OCI-LY7 (cell line): ENCODE data around the gene APLP1. TPM values are rescaled to one million over a fixed set of nuclear protein-coding genes. Genes with fewer than 3 reads are reported as not detected.

Experiments used
- BruUV-seq: library from RNA; stranded (reverse); fragments of 400-500 nt; replicated peaks from 2 replicates; lab custom pipeline; 2021; lab: Mats Ljungman, UMichigan
- CTCF ChIA-PET: fragments of 300-600 bp; sonication (Branson Sonifier 250); formaldehyde crosslinking; loops from one replicate; lab custom pipeline; 2022; ENCODE audit warnings: antibody characterized with exemption; ENCODE audit not compliant: unreplicated experiment; lab: Charles Lee
- POLR2A ChIA-PET: fragments of 300-600 bp; sonication (Branson Sonifier 250); formaldehyde crosslinking; loops from one replicate; lab custom pipeline; 2022; ENCODE audit warnings: antibody characterized with exemption; lab: Charles Lee
- DNase-seq: peaks from one replicate; pipeline ENCODE4 v3.0.0-alpha.2; 2015; ENCODE audit warnings: low spot score
- H2AFZ ChIP-seq: fragments of 200-600 bp; sonication (generic), shearing (Covaris generic); 2 replicates; pipeline ENCODE4 v1.6.1; 2014; ENCODE audit warnings: mild to moderate bottlenecking, antibody characterized with exemption, low read length, moderate library complexity
- H3K27ac ChIP-seq: fragments of 200-600 bp; sonication (generic); 2 replicates; pipeline ENCODE4 v1.5.1; 2014; ENCODE audit warnings: mixed run types, low read depth, mild to moderate bottlenecking, moderate library complexity, low read length, inconsistent platforms; ENCODE audit not compliant: poor library complexity, severe bottlenecking
- H3K36me3 ChIP-seq: fragments of 200-600 bp; sonication (generic); 2 replicates; pipeline ENCODE4 v1.6.1; 2014; ENCODE audit warnings: mild to moderate bottlenecking, antibody characterized with exemption, low read length, moderate library complexity, mixed read lengths; ENCODE audit not compliant: insufficient read depth
- H3K4me1 ChIP-seq: fragments of 200-600 bp; sonication (generic); 2 replicates; pipeline ENCODE4 v1.5.1; 2014; ENCODE audit warnings: mild to moderate bottlenecking, low read length; ENCODE audit not compliant: insufficient read depth, poor library complexity, severe bottlenecking
- H3K4me2 ChIP-seq: fragments of 200-600 bp; sonication (generic); 2 replicates; pipeline ENCODE4 v1.6.1; 2014; ENCODE audit warnings: mild to moderate bottlenecking, low read length
- H3K4me3 ChIP-seq: fragments of 200-600 bp; sonication (generic); 2 replicates; pipeline ENCODE4 v1.5.1; 2014; ENCODE audit warnings: mild to moderate bottlenecking, low read depth, low read length; ENCODE audit not compliant: poor library complexity, severe bottlenecking
- H3K79me2 ChIP-seq: fragments of 200-600 bp; sonication (generic); 2 replicates; pipeline ENCODE4 v1.6.1; 2016; ENCODE audit warnings: low read depth, mild to moderate bottlenecking, low read length, moderate library complexity, mixed read lengths; ENCODE audit not compliant: insufficient read depth
- H3K9me2 ChIP-seq: fragments of 200-600 bp; sonication (generic); 2 replicates; pipeline ENCODE4 v1.6.1; 2016; ENCODE audit warnings: mild to moderate bottlenecking, low read length, mixed read lengths; ENCODE audit not compliant: insufficient read depth
- H3K9me3 ChIP-seq: fragments of 200-600 bp; sonication (generic); 2 replicates; pipeline ENCODE4 v1.6.1; 2014; ENCODE audit warnings: mild to moderate bottlenecking, mixed run types, low read length, mixed read lengths
- H4K20me1 ChIP-seq: fragments of 200-600 bp; sonication (generic); 2 replicates; pipeline ENCODE4 v1.6.1; 2014; ENCODE audit warnings: mild to moderate bottlenecking, antibody characterized with exemption, low read length, moderate library complexity, mixed read lengths; ENCODE audit not compliant: insufficient read depth
- EZH2phosphoT487 ChIP-seq: fragments of 200-600 bp; sonication (generic); IDR thresholded peaks from 2 replicates; pipeline ENCODE4 v1.6.1; 2018; ENCODE audit warnings: low read depth, borderline replicate concordance, mild to moderate bottlenecking, mixed run types, antibody characterized with exemption, low read length, moderate library complexity, mixed read lengths
- intact Hi-C: fragments of 100-400 bp; cut with micrococcal nuclease; formaldehyde crosslinking; loops from one replicate; pipeline ENCODE4 v1.10.0; 2022; ENCODE audit not compliant: unreplicated experiment
- total RNA-seq, 2 experiments: library from RNA; depleted of rRNA in 1 of 2; stranded (reverse); fragments of >200 nt in 1 of 2; shearing (Covaris generic) in 1 of 2; gene quantifications; 2 replicates each; pipeline ENCODE4 v1.2.3, GENCODE V29; 2014 to 2022
- TF ChIP-seq, protein P1 (sequence below): fragments of 200-600 bp; sonication (generic); conservative IDR thresholded peaks from 2 replicates; pipeline ENCODE4 v1.5.1; 2014; ENCODE audit warnings: mild to moderate bottlenecking, antibody characterized with exemption, low read length, moderate library complexity, mixed read lengths

The APLP1 gene
- total RNA-seq, 2 experiments from 2014 or later = 0.13 to 1.2 TPM

DNA sequence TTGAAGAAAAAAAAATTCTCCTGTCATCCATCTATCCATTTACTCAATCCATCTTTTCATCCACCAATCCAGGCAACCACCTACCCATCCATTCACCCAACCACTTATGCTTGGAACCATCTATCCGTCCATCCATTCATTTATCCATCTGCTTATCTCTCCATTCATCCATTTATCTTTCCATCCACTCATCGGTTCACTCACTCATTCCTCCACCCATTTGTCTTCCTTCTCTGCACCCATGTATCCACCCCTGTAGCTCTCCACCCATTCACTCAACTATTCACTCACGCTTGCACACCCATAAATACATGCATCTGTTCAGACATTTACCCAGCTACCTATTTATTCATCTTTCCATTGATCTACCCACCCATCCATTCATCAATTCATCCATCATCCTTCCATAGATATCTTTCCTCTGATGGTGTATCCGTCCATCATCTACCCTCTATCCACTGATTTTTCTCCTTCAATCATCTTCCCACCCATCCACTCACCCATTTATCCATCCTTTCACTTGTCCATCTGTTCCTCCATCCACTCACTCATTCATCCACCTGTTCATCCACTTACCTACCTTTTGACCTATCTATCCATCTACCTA is 25.6 kb upstream of the APLP1 start:
- CTCF ChIA-PET = interaction anchor here (0.6 kb wide), 1 partner anchor 23 kb away, joined by 3 read pairs; no protein-coding TSS in a partner anchor
- H4K20me1 ChIP-seq = no peaks in the 10 kb centered on the region
- no peaks in the 10 kb centered on the region for H3K36me3 ChIP-seq
- POLR2A ChIA-PET = no interaction called here
- no peaks in the 10 kb centered on the region for H3K4me1 ChIP-seq
- H3K9me3 ChIP-seq = no peaks in the 10 kb centered on the region
- H3K4me2 ChIP-seq = no peak overlapping the region
- H3K9me2 ChIP-seq = no peaks in the 10 kb centered on the region
- TF ChIP-seq, protein P1, sequence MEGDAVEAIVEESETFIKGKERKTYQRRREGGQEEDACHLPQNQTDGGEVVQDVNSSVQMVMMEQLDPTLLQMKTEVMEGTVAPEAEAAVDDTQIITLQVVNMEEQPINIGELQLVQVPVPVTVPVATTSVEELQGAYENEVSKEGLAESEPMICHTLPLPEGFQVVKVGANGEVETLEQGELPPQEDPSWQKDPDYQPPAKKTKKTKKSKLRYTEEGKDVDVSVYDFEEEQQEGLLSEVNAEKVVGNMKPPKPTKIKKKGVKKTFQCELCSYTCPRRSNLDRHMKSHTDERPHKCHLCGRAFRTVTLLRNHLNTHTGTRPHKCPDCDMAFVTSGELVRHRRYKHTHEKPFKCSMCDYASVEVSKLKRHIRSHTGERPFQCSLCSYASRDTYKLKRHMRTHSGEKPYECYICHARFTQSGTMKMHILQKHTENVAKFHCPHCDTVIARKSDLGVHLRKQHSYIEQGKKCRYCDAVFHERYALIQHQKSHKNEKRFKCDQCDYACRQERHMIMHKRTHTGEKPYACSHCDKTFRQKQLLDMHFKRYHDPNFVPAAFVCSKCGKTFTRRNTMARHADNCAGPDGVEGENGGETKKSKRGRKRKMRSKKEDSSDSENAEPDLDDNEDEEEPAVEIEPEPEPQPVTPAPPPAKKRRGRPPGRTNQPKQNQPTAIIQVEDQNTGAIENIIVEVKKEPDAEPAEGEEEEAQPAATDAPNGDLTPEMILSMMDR = no peak
- TF ChIP-seq EZH2phosphoT487 = no peak
- BruUV-seq = no TSS peak
- H3K4me3 ChIP-seq = no peak overlapping the region
- no peaks in the 10 kb centered on the region for H3K79me2 ChIP-seq
- H3K27ac ChIP-seq = no peak overlapping the region
- no peak overlapping the region for H2AFZ ChIP-seq
- intact Hi-C loops = no loop called here
- no peak for DNase-seq

DNA sequence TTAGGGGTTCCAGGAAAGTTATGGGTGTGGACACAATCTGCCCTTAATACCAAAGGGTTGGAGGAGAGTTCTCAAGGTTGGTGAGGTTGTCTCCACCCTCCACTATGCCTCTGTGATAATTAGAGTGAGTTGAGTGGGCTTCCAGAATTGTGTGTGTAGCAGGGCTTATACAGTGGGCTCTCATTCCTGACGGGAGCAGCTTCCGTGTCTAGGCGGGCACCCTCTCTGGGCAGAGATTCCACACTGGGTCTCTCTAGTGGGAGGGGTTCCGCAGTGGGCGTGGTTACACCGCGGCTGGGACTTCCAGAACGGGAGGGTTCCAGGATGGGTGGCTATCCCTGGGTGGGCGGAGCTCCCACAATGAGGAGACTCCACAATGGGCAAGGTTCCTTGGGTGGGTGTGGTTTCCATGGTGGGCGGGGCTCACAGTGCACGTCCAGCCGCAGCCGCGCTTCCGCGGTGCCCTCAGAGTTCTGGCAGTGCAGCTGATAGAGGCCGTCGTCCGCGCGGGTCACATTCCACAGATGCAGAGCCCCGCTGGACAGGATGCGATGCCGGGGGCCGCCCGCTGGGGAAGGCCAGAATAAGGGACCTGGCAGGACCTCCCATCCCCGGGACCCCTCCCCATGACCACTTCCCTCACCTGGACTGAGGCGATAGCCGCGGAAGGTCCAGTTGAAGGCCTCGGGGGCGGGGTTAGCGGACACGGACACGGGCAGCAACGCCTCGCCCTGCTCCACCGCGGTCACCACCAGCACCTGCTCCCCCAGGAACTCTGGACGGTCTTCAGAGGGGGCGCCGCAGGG is 24.5 kb upstream of the APLP1 start:
- Histone ChIP-seq H4K20me1 (no peaks in the 10 kb centered on the region), H3K9me2 (no peaks in the 10 kb centered on the region), H2AFZ (no peak overlapping the region), H3K4me1 (no peaks in the 10 kb centered on the region), H3K9me3 (no peaks in the 10 kb centered on the region), H3K79me2 (no peaks in the 10 kb centered on the region), H3K4me2 (no peak overlapping the region), H3K36me3 (no peaks in the 10 kb centered on the region), H3K27ac (no peak overlapping the region), H3K4me3 (no peak overlapping the region)
- DNase-seq = no peak
- ChIA-PET POLR2A (interaction anchor here (0.6 kb wide), 1 partner anchor 79 kb away, joined by 3 read pairs; no protein-coding TSS in a partner anchor), CTCF (no interaction called here)
- no TSS peak for BruUV-seq
- no peak for TF ChIP-seq EZH2phosphoT487
- TF ChIP-seq, protein P1 = no peak
- intact Hi-C loops = no loop called here
